ENCODE data around the gene OVCA2.

Gene OVCA2

GRCh38 chr17:2059547-2060384 lies 17.9 kb downstream of the OVCA2 start:
- Histone ChIP-seq H3K4me3 (ENCODE audit: low read depth, low read length) (no peak overlapping the region), H3K27ac (ENCODE audit: extremely low read depth, low read depth, low read length) (no peak overlapping the region), H3K4me1 (ENCODE audit: control insufficient read depth, insufficient read depth, low read length) (no peaks in the 10 kb centered on the region), H3K9me3 (ENCODE audit: control insufficient read depth, insufficient read depth, low read depth, low read length) (no peaks in the 10 kb centered on the region), H3K36me3 (ENCODE audit: control insufficient read depth in 2 of 2, insufficient read depth in 1 of 2, low read length in 2 of 2) (peaks cover 0 to 22% of the 10 kb centered on the region in 2 experiments; a peak in 1 of 3 replicates)
- TF ChIP-seq ZNF501 (tag by site-specific recombination; IDR thresholded peaks at IDR 0.05): no peak
- TF ChIP-seq ZNF366 (tag by site-specific recombination; conservative IDR thresholded peaks at IDR 0.05): no peak
- no peak for TF ChIP-seq ZNF292 (tag by site-specific recombination; IDR thresholded peaks at IDR 0.05; ENCODE audit: borderline replicate concordance, low read depth)
- no peak for TF ChIP-seq PRDM10 (tag by site-specific recombination; IDR thresholded peaks at IDR 0.05)
- TF ChIP-seq ZNF311 (tag by site-specific recombination; IDR thresholded peaks at IDR 0.05; ENCODE audit: borderline replicate concordance): no peak
- TF ChIP-seq ZNF677 (tag by site-specific recombination; IDR thresholded peaks at IDR 0.05): no peak
- TF ChIP-seq ZFP41 (tag by site-specific recombination; IDR thresholded peaks at IDR 0.05; ENCODE audit: borderline replicate concordance): no peak
- no peak for TF ChIP-seq HIC1 (tag by site-specific recombination; IDR thresholded peaks at IDR 0.05)
- TF ChIP-seq ZBTB6 (tag by site-specific recombination; IDR thresholded peaks at IDR 0.05): no peak
- TF ChIP-seq ZFP69B (tag by site-specific recombination; IDR thresholded peaks at IDR 0.05): no peak
- TF ChIP-seq YY2 (tag by site-specific recombination; IDR thresholded peaks at IDR 0.05): no peak
- no peak for TF ChIP-seq REST (tag by site-specific recombination; IDR thresholded peaks at IDR 0.05)
- TF ChIP-seq ZNF623 (tag by site-specific recombination; IDR thresholded peaks at IDR 0.05): no peak
- ChIA-PET CTCF (interaction anchor here (0.9 to 3.2 kb wide), 4 partner anchors 15 to 294 kb away, joined by 3 to 24 read pairs (median 4); no protein-coding TSS in a partner anchor), POLR2A (interaction anchor here (0.6 kb wide), 1 partner anchor 90 kb away, joined by 3 read pairs; no protein-coding TSS in a partner anchor)
